HepG2 (cell line): ENCODE measurements around the gene PBOV1. TPM values are rescaled to one million over a fixed set of nuclear protein-coding genes. Genes with fewer than 3 reads are reported as not detected.
A peak's percentile ranks its signal among the peaks of the same experiment; 100 is the strongest.

Source experiments
- ATAC-seq: fragments of 200-7000 bp; cut with Tn5 transposase; 3 replicates; pipeline ENCODE4 v1.9.1; 2020; ENCODE audit warnings: mild to moderate bottlenecking, moderate library complexity
- BruUV-seq: library from RNA; stranded (reverse); fragments of 400-500 nt; replicated peaks from 2 replicates; lab custom pipeline; 2021; lab: Mats Ljungman, UMichigan
- CTCF ChIA-PET: fragments of 300-600 bp; formaldehyde crosslinking; extraction: SDS; loops from one replicate; lab custom pipeline; 2021; ENCODE audit warnings: low total read pairs, inconsistent platforms, low intra/inter-chr PET ratio; lab: Yijun Ruan, JAX
- POLR2A ChIA-PET: fragments of 350-600 bp; sonication (Branson Sonifier 250); formaldehyde crosslinking; loops from one replicate; lab custom pipeline; 2020; ENCODE audit warnings: antibody characterized with exemption, inconsistent platforms; lab: Yijun Ruan, JAX
- DNase-seq: peaks from one replicate; pipeline ENCODE4 v3.0.0-alpha.2; 2015; ENCODE audit warnings: low spot score
- FAIRE-seq: peaks from 3 replicates; lab custom pipeline; 2011; peaks lifted over from hg19 to GRCh38; lab: Jason Lieb, UNC
- H2AFZ ChIP-seq: one replicate; pipeline ENCODE4 v1.6.1; 2011; ENCODE audit warnings: low read length, inconsistent platforms
- H3K27ac ChIP-seq: fragments of 300-600 bp; 3 replicates; pipeline ENCODE4 v1.8.0; 2011; ENCODE audit warnings: mixed run types, mild to moderate bottlenecking, mixed read lengths, low read length, inconsistent platforms; ENCODE audit not compliant: insufficient read depth; ENCODE audit errors: extremely low read length
- H3K27me3 ChIP-seq, 2 experiments: fragments of 200-600 bp in 1 of 2; 2 replicates in 1 of 2; 3 replicates in 1 of 2; pipeline versions ENCODE4 v1.6.0 to v1.8.0; 2011; ENCODE audit warnings: low read length in 2 of 2, mild to moderate bottlenecking in 2 of 2, moderate library complexity in 2 of 2, inconsistent platforms in 1 of 2; ENCODE audit not compliant: insufficient read depth in 2 of 2, control insufficient read depth in 1 of 2
- H3K36me3 ChIP-seq, 2 experiments: fragments of 200-600 bp in 1 of 2; replicated peaks in 1 of 2; 2 replicates in 1 of 2; 3 replicates in 1 of 2; pipeline versions ENCODE4 v1.5.1 to v1.8.0; 2011; ENCODE audit warnings: low read length in 2 of 2, inconsistent platforms in 1 of 2; ENCODE audit not compliant: insufficient read depth in 2 of 2, control insufficient read depth in 1 of 2
- H3K4me1 ChIP-seq: 2 replicates; pipeline ENCODE4 v1.5.1; 2012; ENCODE audit warnings: low read length, inconsistent platforms; ENCODE audit not compliant: insufficient read depth
- H3K4me2 ChIP-seq: 2 replicates; pipeline ENCODE4 v1.6.0; 2011; ENCODE audit warnings: low read depth, low read length, inconsistent platforms
- H3K4me3 ChIP-seq, 3 experiments: fragments of 200-600 bp in 1 of 3; sonication (generic), shearing (Covaris generic) in 1 of 3; replicated peaks in 1 of 3; 2 replicates each; pipeline ENCODE4 v1.5.1; 2011 to 2016; ENCODE audit warnings: low read length in 3 of 3, inconsistent platforms in 2 of 3, low read depth in 2 of 3, mild to moderate bottlenecking in 2 of 3, control low read depth in 1 of 3, mixed read lengths in 1 of 3; ENCODE audit not compliant: insufficient read depth in 1 of 3
- H3K79me2 ChIP-seq: one replicate; pipeline ENCODE4 v1.6.1; 2011; ENCODE audit warnings: low read length, inconsistent platforms; ENCODE audit not compliant: insufficient read depth
- H3K9ac ChIP-seq: 2 replicates; pipeline ENCODE4 v1.6.0; 2011; ENCODE audit warnings: mild to moderate bottlenecking, low read depth, low read length, inconsistent platforms; ENCODE audit not compliant: insufficient read depth
- H3K9me3 ChIP-seq: 2 replicates; pipeline ENCODE4 v1.5.1; 2012; ENCODE audit warnings: mild to moderate bottlenecking, low read length
- H4K20me1 ChIP-seq: 2 replicates; pipeline ENCODE4 v1.6.0; 2011; ENCODE audit warnings: inconsistent platforms, mild to moderate bottlenecking, low read length, moderate library complexity; ENCODE audit not compliant: insufficient read depth
- CREM ChIP-seq, 2 experiments: sonication (generic) in 1 of 2; formaldehyde crosslinking in 1 of 2; IDR thresholded peaks; 2 replicates each; pipeline versions ENCODE4 v1.4.0 to v1.6.1; 2016 to 2020; ENCODE audit warnings: antibody characterized with exemption in 1 of 2, mild to moderate bottlenecking in 1 of 2, missing genetic modification reagents in 1 of 2
- ELK4 ChIP-seq: sonication (generic); formaldehyde crosslinking; IDR thresholded peaks from 2 replicates; pipeline ENCODE4 v1.9.0; 2021; ENCODE audit warnings: missing genetic modification reagents, borderline replicate concordance
- EP300 ChIP-seq, 3 experiments: sonication (generic) in 1 of 3; formaldehyde crosslinking in 1 of 3; IDR thresholded peaks; 2 replicates each; pipeline versions ENCODE4 v1.5.1 to v1.6.1; 2011 to 2020; ENCODE audit warnings: low read depth in 2 of 3, low read length in 2 of 3, borderline replicate concordance in 1 of 3, improper control_type of control experiment in 1 of 3, mild to moderate bottlenecking in 1 of 3, missing genetic modification reagents in 1 of 3, moderate library complexity in 1 of 3
- HMG20A ChIP-seq: IDR thresholded peaks from 2 replicates; pipeline ENCODE4 v1.6.1; 2016; ENCODE audit warnings: borderline replicate concordance
- HNF4A ChIP-seq: sonication (generic); formaldehyde crosslinking; IDR thresholded peaks from 2 replicates; pipeline ENCODE4 v1.4.0; 2020; ENCODE audit warnings: missing genetic modification reagents
- MED1 ChIP-seq: sonication (generic); formaldehyde crosslinking; IDR thresholded peaks from 2 replicates; pipeline ENCODE4 v1.4.0; 2020; ENCODE audit warnings: missing genetic modification reagents
- MTA3 ChIP-seq: sonication (generic); formaldehyde crosslinking; IDR thresholded peaks from 2 replicates; pipeline ENCODE4 v1.4.0; 2020; ENCODE audit warnings: missing genetic modification reagents
- PAXIP1 ChIP-seq: sonication (generic); formaldehyde crosslinking; conservative IDR thresholded peaks from 2 replicates; pipeline ENCODE4 v1.4.0; 2020; ENCODE audit warnings: mild to moderate bottlenecking, missing genetic modification reagents, moderate library complexity
- PHF5A ChIP-seq: IDR thresholded peaks from one replicate; pipeline ENCODE4 v1.6.1; 2018; ENCODE audit warnings: low read depth, missing genetic modification reagents; ENCODE audit not compliant: unreplicated experiment
- ZNF138 ChIP-seq: sonication (generic); formaldehyde crosslinking; IDR thresholded peaks from 2 replicates; pipeline ENCODE4 v1.5.0; 2020; ENCODE audit warnings: mild to moderate bottlenecking, low read depth, missing genetic modification reagents
- ZNF160 ChIP-seq: sonication (generic); formaldehyde crosslinking; IDR thresholded peaks from 2 replicates; pipeline ENCODE4 v1.8.0; 2022; ENCODE audit warnings: mild to moderate bottlenecking, inconsistent platforms, missing genetic modification reagents
- ZNF33A ChIP-seq: sonication (generic); formaldehyde crosslinking; IDR thresholded peaks from 2 replicates; pipeline ENCODE4 v1.5.1; 2020; ENCODE audit warnings: missing genetic modification reagents, mild to moderate bottlenecking, moderate library complexity, borderline replicate concordance
- ZNF343 ChIP-seq: sonication (generic); formaldehyde crosslinking; IDR thresholded peaks from 2 replicates; pipeline ENCODE4 v1.4.0; 2020; ENCODE audit warnings: mild to moderate bottlenecking, missing genetic modification reagents
- ZNF710 ChIP-seq: sonication (generic); formaldehyde crosslinking; IDR thresholded peaks from 2 replicates; pipeline ENCODE4 v1.5.0; 2020; ENCODE audit warnings: mild to moderate bottlenecking, missing genetic modification reagents, borderline replicate concordance
- ZSCAN12 ChIP-seq: sonication (generic); formaldehyde crosslinking; IDR thresholded peaks from 2 replicates; pipeline ENCODE4 v1.9.0; 2021; ENCODE audit warnings: mild to moderate bottlenecking, missing genetic modification reagents
- WGBS: methylation state at CpG from one replicate; pipeline ENCODE4 v1.1.6; 2017; ENCODE audit warnings: low lambda C conversion rate; 5-methylcytosine and 5-hydroxymethylcytosine counted together
- in situ Hi-C: cut with HindIII; loops from 2 replicates; pipeline ENCODE4 v1.10.0; 2017; ENCODE audit warnings: low pct_unique_long_range_greater_than_20kb; ENCODE audit not compliant: extremely low pct_ligation_motif_present
- intact Hi-C: fragments of 100-400 bp; cut with micrococcal nuclease; formaldehyde crosslinking; loops from one replicate; pipeline ENCODE4 v1.10.0; 2022; ENCODE audit not compliant: unreplicated experiment
- polyA plus RNA-seq, 8 experiments: library from polyadenylated mRNA; depleted of rRNA in 3 of 8; stranded (reverse) in 7 of 8; unstranded in 1 of 8; fragments of >200 nt; fragmentation: Illumina TruSeq in 4 of 8; extraction: Trizol in 4 of 8; gene quantifications; 2 replicates each; pipeline versions ENCODE4 v1.2.1 to v1.2.3, GENCODE V29; 2011 to 2016; ENCODE audit warnings: low read depth in 4 of 8, missing spikeins in 1 of 8, mixed read lengths in 1 of 8; ENCODE audit not compliant: insufficient read depth in 1 of 8
- total RNA-seq, 5 experiments: library from RNA; depleted of rRNA; stranded (reverse); fragments of >200 nt; fragmentation: Illumina TruSeq; extraction: Trizol; gene quantifications; 2 replicates each; pipeline ENCODE4 v1.2.3, GENCODE V29; 2016; ENCODE audit warnings: low read depth in 1 of 5

PBOV1 gene
- total and polyA plus RNA-seq, 2 of the 13 experiments (the other 11 are each of a cell fraction or from before 2014, with no cell fraction given) = not detected

GRCh38 chr6:138234363-138234762 lies 16.1 kb upstream of the PBOV1 start (continued):
- TF ChIP-seq ZNF710 (CRISPR knock-in tag) (no peak), MTA3 (CRISPR knock-in tag) (no peak), EP300 (IDR thresholded peaks at IDR 0.05; ENCODE audit: low read depth in 2 of 2, low read length in 2 of 2) (no peak), EP300 (CRISPR knock-in tag; IDR thresholded peaks at IDR 0.05; ENCODE audit: borderline replicate concordance) (no peak), ZNF33A (CRISPR knock-in tag) (no peak), ZNF343 (CRISPR knock-in tag) (no peak), ELK4 (CRISPR knock-in tag) (no peak)

GRCh38 chr6:138231381-138231886 lies 13.1 kb upstream of the PBOV1 start:
- 5% methylated on average over 4 of the region's 4 CpGs for WGBS
- no peaks in the 10 kb centered on the region for H4K20me1 ChIP-seq
- FAIRE-seq (no peak), DNase-seq (peak; percentile 72), ATAC-seq (peak; percentile 82)
- H3K36me3 ChIP-seq = no peaks in the 10 kb centered on the region
- H3K4me3 ChIP-seq = no peak overlapping the region
- in situ Hi-C loops (no loop called here), intact Hi-C loops (no loop called here)
- H3K9me3 ChIP-seq = no peaks in the 10 kb centered on the region
- H3K27ac ChIP-seq = peak overlapping the region; percentile 56
- H3K27me3 ChIP-seq = no peaks in the 10 kb centered on the region
- H3K9ac ChIP-seq = peak overlapping the region; percentile 35; the same call in 1 of the 2 replicates
- peaks cover 66% of the 10 kb centered on the region for H3K4me1 ChIP-seq
- no TSS peak for BruUV-seq
- H2AFZ ChIP-seq = no peak overlapping the region
- ChIA-PET CTCF (no interaction called here), POLR2A (interaction anchor here (0.9 kb wide), 1 partner anchor 8 kb away, joined by 4 read pairs; no protein-coding TSS in a partner anchor)
- no peaks in the 10 kb centered on the region for H3K79me2 ChIP-seq
- peak overlapping the region; percentile 33 for H3K4me2 ChIP-seq
- TF ChIP-seq PHF5A (CRISPR knock-in tag) (peak; percentile 19), ZSCAN12 (CRISPR knock-in tag) (no peak), HMG20A (CRISPR knock-in tag) (peak; percentile 55; the same call in 1 of the 2 replicates), ZNF138 (no peak), MED1 (CRISPR knock-in tag) (peak; percentile 78), PAXIP1 (CRISPR knock-in tag) (peak; percentile 94), ZNF160 (no peak), CREM (IDR thresholded peaks at IDR 0.05) (peak; percentile 71), CREM (CRISPR knock-in tag; IDR thresholded peaks at IDR 0.05) (no peak), HNF4A (no peak)
